ENCODE measurements around the gene UBQLN3.

UBQLN3 gene

GRCh38 chr11:5509803-5510202 is at the start of gene UBQLN3:
Gene UBQLN3, minus strand, starts transcription at chr11:5509957. Its CDS starts 399 bp downstream, at chr11:5509558.
- DNase-seq: no peak

DNA sequence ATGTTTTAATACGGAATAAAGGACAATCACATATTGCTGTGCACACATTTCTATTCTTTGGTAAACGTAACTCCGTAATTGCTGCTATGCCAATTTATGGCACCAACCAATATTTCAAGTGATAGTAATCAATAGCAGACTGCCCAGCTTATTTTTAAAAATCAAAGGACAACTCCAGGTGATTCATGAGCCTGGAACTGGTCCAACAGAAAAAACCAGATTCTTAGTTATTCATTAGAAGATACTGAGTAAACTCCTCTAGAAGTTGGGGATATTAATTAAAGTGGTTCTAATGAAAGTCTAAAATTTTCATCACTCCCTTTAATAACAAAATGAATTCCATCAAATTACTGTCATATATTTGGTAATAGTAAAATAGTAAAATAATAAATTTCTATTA is 48.0 kb upstream of the UBQLN3 start:
- DNase-seq: no peak

DNA sequence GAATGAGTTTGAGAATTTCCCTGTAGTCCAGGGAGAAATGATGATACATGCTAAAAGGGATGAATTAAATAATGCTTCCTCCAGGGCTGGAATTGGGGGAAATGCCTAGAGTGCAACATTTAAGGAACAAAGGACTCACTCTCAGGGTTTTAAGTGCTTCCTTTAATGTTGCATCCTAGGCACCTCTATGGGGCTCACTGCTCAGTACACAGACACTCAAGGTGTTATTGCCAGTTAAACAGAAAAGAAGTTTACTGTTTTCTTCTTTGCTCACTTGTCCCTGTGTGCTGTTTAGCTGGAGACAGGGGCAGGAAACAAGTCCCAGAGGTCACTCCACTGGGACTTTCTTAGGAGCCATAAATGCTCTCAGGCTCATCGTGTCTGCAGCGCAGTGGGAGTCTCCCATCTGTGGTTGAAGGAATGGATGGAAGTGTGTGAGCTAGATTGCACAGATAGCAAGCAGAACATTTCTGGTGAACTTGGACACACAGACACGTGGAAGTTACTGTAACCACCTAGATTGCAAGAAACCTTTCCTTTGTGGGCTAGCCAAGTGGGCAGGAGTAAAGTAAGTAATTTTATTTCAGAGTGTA is 46.9 kb upstream of the UBQLN3 start:
- DNase-seq: no peak

GRCh38 chr11:5553343-5553742 is 43.6 kb upstream of the UBQLN3 start:
- peak; percentile 35 for DNase-seq

DNA sequence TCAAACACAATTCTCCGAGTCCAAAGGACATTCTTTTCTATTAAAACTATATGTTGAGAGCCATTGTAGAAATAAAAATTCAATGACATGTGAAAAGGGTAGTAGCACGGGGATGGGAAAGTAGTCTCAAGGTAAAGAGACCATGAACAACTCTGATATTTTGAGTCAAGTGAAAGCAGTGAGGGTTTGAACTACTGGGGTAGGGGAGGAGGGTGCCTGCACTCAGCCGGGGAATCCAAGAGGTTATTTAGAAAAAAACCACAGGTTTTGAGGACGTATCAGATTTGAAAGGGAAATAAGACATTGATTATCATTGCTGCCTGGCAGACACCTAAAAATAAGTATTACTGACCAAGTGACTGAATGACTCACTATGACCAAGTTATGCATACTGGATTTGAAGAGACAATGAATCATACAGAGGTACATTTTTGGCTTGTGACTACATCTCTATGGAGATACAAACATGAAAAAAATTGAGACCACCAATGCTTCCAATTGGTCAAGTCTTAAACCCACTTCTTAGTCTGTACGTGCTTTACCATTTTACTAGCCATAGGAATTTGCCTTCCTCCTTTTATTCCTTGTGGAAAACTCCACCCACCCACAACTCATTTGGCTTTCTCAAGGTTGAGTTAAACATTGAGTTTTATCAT is 40.8 kb upstream of the UBQLN3 start:
- peak; percentile 33 for DNase-seq

DNA sequence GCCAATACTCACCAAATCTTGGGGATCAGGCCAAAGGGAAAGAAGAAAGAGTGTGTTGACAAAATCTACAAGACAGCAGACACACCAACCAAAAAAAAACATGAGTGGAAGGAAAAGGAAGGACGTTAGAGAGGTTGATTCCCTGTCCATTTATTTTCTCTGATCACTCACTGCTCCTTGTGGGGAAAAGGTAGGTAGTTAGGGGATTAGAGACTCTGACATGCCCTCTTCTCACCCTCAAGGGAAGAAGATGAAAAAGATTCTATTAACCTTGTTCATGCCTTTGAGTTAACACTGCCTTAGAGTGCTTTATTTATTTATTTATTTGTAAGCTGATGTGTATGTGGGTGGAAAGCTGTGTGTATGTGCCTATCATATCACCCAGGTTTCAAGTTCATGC is 38.7 kb upstream of the UBQLN3 start, which contains the start of gene OR52H1:
Gene OR52H1 (minus strand): TSS at position 101 of the 400 bp plus-strand sequence. CDS start 3,035 bp downstream, outside the sequence.
- no peak for DNase-seq

DNA sequence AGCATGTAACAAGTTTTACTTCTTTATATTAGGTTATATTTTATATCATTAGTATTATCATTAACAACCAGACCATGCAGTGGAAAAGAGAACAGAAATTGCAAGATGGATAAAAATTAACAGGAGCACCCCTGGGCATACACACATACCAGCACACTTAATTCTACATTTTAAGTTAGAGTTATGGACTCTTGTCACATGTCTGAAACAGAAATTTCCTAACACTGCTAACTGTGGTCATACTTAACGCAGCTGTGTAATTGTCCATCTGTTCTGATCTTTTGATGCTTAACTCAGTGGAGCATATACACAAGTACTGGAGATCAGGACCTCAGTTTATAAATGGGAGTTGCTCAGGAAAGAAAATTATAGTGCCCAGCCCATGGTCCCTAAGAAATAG is 38.2 kb upstream of the UBQLN3 start:
- DNase-seq: no peak

GRCh38 chr11:5546457-5546856 is 36.7 kb upstream of the UBQLN3 start:
- no peak for DNase-seq

DNA sequence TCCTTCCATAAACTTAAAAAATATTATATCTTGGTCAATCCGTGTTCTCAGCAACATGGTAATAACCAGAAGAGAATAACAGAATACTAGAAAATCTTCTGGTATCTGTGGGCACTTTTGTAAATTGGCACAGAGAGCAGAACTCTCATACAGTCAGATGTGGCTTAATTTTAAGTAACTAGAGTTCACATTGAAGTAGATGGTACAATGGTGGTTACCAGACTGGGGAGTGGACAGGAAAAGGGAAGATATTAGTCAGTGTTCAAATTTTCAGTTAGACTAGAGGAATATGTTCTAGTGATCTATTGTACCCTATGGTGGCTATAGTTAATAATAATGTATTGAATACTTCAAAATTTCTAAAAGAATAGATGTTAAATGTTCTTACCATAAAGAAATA is 31.7 kb upstream of the UBQLN3 start:
- no peak for DNase-seq

GRCh38 chr11:5536482-5536881 is 26.7 kb upstream of the UBQLN3 start:
- DNase-seq: no peak

GRCh38 chr11:5534046-5534445 is 24.3 kb upstream of the UBQLN3 start:
- DNase-seq: peak; percentile 20

- DNase-seq: peak; percentile 68
Observed at GRCh38 chr11:5531053-5531831, 21.5 kb upstream of the UBQLN3 start.

GRCh38 chr11:5528495-5528894 is 18.7 kb upstream of the UBQLN3 start:
- no peak for DNase-seq

GRCh38 chr11:5527716-5528115 is 18.0 kb upstream of the UBQLN3 start:
- no peak for DNase-seq

- no peak for DNase-seq
Observed at GRCh38 chr11:5524756-5525155, 15.0 kb upstream of the UBQLN3 start.

GRCh38 chr11:5522308-5522707 is 12.6 kb upstream of the UBQLN3 start:
- DNase-seq: no peak

GRCh38 chr11:5521540-5521939 is 11.8 kb upstream of the UBQLN3 start:
- no peak for DNase-seq

- DNase-seq: no peak
Observed at GRCh38 chr11:5516599-5516998, 6.8 kb upstream of the UBQLN3 start, which contains the start of gene UBQLNL. Gene UBQLNL, minus strand, starts transcription at chr11:5516699. Its CDS starts 258 bp downstream, at chr11:5516441.

GRCh38 chr11:5514841-5515240 is 5.1 kb upstream of the UBQLN3 start:
- no peak for DNase-seq

DNA sequence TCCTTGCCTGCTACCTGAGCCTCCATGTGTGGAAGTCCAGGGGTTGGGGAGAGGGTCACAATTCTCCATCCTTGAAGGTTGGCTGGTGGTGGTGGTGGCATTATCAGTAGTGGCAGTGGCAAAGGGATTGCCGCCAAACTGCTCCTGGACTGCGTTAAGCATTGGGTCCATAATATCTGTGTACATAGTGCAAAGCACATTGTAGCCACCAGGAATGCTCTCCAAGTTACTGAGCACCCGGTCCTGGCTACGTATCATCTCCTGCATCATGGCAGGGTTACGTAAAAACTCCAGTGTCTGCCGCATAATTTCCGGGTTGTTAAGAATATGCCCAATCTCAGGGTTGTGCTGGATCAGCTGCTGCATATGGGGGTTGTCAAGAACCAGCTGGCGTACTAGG is 1.2 kb downstream of the UBQLN3 start:
- no peak for DNase-seq

DNA sequence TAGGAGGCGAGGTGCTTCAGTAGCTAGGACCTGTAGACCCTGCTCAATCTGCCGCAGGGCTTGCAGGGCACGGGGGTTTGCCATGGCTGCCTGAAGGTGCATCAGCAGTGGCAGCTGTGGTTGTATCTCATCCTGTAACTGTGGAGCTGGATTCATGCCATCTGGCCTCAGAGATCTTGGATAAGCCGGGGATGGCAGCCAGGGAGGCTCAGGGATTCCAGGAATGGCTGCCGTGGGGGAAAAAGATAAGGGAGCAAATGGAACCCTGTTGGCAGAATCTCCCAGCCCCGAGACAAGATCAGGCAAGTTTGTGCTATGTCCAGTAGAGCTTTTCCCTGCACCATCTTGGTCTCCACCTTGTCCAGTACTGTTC is 1.8 kb downstream of the UBQLN3 start:
- DNase-seq: no peak

- peak; percentile 8 for DNase-seq
Observed at GRCh38 chr11:5507177-5507932, 2.4 kb downstream of the UBQLN3 start.

GRCh38 chr11:5505363-5506048 is 4.3 kb downstream of the UBQLN3 start:
- no peak for DNase-seq

Data from OCI-M1 (cell line).